GM18505 (cell line): Measurements from ENCODE around the gene COBLL1.

Experiments used
- ATAC-seq: cut with Tn5 transposase; IDR thresholded peaks from one replicate; pipeline ENCODE4 v1.9.1; 2021; ENCODE audit not compliant: unreplicated experiment
- POLR2A ChIP-seq: IDR thresholded peaks from 4 replicates; pipeline ENCODE4 v1.6.1; 2011; ENCODE audit warnings: borderline replicate concordance; ENCODE audit not compliant: insufficient read depth, insufficient read length; ENCODE audit errors: extremely low read depth

COBLL1 gene

DNA sequence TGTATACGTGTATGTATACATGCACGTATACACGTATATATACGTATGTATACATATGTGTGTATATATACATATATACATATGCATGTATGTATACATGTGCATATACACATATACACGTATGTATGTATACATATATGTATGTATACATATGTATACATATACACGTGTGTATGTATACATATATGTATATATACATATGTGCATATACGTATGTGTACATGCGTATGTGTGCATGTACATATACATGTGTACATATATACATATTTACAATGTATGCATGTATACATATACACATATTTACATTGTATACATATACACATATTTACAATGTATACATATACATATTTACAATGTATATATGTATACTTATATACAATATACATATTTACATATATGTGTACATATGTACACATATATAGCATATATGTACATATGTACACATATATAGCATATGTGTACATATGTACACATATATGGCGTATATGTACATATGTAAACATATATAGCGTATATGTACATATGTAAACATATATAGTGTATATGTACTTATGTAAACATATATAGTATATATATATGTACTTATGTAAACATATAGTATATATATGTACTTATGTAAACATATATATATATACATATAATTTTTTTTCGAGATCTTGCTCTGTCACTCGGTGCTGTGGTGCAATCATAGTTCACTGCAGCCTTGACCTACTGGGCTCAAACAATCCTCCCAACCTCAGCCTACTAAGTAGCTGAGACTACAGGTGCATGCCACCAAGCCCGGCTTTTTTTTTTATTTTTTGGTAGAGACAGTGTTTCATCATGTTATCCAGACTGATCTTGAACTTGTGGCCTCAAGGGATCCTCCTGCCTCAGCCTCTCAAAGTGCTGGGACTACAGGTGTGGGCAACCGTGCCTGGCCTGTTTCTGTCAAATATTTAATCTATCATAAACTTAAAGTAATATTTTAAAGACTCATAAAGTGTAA is 23.2 kb downstream of the COBLL1 start:
- no peak for ATAC-seq
- TF ChIP-seq POLR2A, result no peak

DNA sequence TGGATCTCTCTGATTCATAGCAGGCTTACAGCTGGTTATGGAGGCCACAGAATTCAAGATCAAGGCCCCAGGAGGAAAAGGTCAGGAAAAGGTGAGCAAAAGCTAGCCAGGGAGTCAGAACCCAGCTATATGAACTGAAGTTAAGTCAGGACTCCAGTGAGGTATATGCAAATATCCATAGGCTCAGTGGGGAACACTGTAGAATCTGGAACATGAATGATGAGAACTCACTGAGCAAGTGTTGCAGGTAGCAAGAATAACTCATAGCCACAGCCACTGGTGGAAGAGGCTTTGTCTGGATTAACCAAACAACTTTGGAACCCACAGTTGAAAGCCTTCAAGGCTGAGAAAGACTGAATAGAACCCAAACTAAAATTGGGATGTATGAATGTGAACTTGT is 24.7 kb downstream of the COBLL1 start:
- TF ChIP-seq POLR2A, result no peak
- ATAC-seq, result no peak

DNA sequence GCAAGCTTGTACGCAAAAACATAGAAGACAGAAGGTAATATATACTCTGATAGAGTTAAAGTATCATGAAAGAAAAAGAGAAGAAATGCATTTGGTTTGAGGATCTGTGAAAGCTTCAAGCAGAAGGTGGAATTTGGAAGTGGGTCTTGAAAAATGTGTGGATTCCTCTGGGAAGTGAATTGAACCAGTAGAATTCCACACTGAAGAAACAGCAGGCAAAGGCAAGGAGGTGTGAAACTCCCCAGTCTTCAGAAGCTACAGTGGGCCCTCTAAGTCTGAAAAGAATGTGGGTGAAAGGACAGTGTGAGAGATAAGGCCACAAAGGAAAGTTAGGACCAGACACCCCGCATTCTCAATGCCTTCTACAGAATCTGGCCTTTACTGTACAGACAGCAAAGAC is 25.6 kb downstream of the COBLL1 start:
- ATAC-seq, result no peak
- TF ChIP-seq POLR2A, result no peak

DNA sequence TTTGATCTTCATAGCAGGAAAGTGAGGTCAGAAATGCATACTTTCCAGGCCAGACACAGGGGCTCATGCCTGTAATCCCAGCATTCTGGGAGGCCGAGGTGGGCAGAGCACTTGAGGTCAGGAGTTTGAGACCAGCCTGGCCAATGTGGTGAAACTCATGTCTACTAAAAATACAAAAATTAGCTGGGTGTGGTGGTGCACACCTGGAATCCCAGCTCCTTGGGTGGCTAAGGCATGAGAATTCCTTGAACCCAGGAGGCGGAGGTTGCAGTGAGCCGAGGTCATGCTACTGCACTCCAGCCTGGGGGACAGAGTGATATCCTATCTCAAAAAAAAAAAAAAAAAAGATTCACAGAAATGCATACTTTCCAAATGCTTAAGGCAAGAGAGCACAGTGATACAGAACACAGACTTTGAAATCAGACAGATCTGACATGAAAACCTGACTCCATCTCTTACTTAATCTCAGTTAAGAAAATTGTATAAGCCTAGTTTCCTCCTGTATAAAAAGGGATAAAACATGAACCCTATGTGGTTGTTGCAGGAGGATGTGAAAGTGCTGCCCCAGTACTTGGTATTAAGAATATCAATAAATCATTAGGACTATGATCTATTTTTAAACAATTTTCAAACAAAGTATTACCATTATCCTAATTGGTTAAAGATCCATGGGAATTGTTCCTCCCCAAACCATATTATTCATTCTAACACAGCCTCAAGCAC is 26.4 kb downstream of the COBLL1 start:
- no peak for ATAC-seq
- TF ChIP-seq POLR2A, result no peak

DNA sequence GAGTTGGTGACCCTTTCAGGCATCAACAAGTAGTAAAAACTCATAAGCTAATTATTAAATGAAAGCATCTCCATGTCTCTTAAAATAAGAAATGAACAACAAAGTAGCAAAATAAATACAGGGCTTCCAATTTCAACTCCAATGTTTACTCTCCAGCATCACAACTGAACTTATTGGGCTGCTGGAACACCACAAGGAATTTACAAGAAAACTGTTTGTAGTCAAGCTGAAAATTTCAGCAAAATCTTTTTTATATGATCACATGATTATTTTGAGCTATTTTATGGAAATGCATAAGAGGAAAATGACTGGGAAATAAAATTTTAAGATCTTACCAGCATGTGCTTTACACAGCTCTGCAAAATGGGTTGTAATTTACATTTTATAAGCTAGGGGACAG is 28.1 kb downstream of the COBLL1 start:
- ATAC-seq, result no peak
- no peak for TF ChIP-seq POLR2A

DNA sequence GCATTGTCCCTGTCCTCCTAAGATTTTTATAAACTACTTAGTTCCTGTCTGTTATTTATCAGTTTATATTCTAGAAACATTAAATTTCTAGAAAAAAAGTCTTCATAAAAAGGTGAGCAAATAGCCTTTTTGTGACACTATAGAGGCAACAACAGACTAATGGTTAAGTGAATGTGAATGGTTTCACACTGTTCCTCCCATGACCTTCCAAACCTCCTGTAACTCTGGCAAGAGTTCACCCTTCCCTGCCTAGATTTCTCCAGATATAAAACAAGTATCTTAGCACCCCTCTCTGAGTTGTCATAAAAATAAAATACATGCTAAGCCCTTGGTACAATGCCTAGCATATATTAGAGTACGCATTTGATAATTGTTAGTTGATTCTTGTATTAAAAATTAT is 29.2 kb downstream of the COBLL1 start:
- no peak for TF ChIP-seq POLR2A
- ATAC-seq, result no peak

DNA sequence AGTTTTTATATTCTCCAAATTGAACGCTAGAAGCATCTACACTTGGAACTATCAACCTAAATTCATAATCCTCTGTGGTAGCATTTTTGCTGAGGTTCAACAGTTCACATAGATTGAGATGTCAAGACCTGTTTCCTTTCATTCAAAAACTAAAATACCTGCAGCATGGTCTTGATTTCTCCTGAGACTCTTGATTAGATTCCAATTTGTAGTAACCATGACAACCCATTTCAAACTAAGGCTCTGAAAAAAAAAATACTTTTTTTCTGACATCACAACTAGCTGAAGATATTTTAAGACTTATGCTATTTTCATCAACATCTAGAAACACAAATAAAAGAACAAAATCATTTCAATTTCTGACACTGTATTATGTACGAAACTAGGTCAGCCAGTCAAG is 29.8 kb downstream of the COBLL1 start:
- no peak for ATAC-seq
- TF ChIP-seq POLR2A, result no peak

DNA sequence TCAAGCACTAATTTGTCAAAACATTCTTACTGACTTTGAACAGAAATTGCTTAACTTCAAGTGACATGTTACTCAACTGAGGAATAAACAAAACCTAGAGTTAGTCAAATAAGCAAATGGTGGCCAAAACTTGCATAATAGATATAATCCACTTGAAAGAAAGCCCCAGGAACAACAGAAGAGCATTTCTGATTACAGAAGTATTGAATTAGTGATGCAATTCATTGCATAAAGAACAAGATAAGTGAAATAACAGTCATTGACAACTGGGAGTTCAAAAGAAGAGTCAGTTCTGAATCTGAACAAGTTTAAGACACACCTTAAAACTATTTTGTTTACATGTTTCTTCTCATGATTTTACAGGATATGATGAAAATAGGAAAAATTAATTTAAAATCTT is 30.8 kb downstream of the COBLL1 start:
- ATAC-seq, result no peak
- no peak for TF ChIP-seq POLR2A

DNA sequence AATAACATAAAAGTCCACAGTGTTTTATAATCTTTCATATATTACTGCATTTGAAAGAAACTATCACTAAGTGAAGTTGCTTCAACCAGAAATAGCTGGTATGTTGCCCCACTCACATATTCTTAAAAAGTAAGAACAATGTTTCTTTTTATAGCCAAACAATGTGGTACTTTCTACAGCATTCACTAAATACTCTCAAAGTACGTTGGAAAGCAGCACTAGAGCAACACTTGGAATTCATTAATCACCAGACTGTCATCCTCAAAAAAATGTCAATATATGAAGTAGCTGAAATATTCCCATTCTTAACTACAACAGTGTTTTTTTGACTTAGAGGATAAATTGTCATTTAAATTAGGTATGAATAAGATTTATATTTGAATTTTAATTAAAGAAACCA is 32.8 kb downstream of the COBLL1 start:
- TF ChIP-seq POLR2A, result no peak
- no peak for ATAC-seq

DNA sequence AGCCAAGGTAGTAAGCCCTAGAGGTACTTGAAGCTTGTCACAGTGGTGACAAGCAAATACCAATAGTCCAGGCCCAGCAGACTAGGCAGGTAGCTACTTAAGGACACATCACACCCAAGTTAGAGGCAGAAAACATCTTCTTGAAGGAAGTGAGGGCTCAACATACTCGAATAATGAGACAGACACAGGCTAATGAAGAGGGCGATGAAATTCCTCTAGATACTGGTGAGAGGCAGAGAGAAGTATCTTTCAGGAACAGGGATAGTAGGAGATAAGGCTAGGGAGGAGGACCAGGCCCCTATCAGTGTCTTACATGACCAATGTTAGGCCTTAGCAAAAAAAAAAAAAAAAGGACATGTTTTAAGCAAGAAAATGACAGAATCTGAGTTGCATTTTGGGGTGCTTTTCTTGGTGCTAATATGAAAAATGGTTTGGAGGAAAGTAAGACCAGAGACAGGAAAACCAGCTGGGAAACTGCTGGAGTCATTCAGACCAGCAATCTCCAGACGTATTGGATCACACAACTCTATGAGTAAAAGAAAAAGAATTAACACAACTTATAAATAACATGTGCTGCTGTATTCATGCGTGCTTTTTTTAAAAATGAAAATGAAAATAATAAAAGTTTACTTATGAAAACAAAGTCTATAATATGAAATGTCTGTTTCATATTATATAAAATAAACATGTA is 37.7 kb downstream of the COBLL1 start:
- ATAC-seq, result no peak
- no peak for TF ChIP-seq POLR2A

DNA sequence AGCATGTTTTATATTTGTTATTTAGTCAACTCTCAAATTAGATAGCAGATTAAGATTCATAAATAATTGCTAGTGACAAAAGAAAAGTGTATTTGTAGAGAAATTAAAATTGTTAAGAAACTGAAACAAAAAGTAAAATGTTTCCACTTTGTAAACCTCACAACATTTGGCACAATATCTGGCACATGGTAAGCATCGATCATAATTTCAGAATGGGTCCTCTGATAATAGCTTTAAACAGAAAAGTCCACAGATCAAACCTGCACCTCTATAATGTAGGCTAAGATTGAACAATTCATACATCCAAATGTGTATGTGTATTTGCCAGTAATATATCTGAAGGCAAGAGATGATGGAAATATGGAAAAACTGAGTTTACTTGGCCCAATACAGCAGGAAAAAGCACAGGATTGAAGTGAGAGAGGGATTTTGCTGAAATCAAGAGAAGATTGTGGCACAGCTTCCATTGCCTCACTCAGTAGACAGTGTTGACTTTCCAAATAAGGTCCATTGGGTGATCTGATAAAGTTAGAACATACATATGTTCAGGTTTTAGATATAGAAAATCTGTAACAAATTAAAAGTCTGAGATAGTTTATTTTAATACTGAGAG is 39.4 kb downstream of the COBLL1 start:
- TF ChIP-seq POLR2A, result no peak
- no peak for ATAC-seq

DNA sequence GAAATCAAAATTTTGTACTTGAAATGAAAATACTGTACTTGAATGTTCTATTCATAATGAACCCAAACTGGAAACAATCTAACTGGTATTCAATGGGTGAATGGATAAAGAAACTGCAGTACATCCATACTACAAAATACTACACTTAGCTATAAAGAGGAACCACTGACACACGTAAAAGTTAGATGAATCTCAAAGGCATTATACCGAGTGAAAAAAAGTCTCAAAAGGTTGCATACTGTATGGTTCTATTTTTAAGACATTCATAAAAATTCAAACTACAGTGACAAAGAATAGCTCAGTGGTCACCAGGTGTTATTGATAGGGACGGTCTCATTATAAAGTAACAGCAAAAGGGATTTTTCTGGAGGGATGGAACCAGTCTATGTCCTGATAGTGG is 41.1 kb downstream of the COBLL1 start:
- no peak for ATAC-seq
- no peak for TF ChIP-seq POLR2A

DNA sequence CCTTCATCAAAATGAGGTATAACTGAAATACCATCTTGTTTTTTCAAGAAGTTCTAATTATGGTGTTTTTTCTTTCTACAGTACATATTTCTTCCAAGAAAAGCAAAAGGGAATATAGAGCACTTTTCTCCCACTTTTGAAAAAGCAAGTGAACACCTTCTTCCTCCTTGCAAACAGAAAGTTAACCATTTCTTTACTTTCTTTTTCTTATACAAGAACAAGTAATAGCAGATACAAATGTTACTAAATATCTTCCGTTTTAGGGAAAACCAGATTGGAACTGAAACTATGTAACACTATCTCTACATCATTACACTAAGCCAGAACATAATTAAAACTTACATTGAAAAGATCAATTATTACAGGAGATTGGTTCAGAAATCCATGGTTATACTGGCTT is 44.0 kb downstream of the COBLL1 start:
- TF ChIP-seq POLR2A, result no peak
- ATAC-seq, result no peak
